C4-2B (cell line): Measurements from ENCODE around the gene RPL41.

Experiments
- CTCF ChIP-seq: fragments of 450-650 bp; conservative IDR thresholded peaks from 2 replicates; pipeline ENCODE4 v1.5.1; 2017; ENCODE audit warnings: mild to moderate bottlenecking
- ZFX ChIP-seq: fragments of 450-650 bp; IDR thresholded peaks from 2 replicates; pipeline ENCODE4 v1.6.1; 2017

GRCh38 chr12:56101045-56101444, 15.4 kb upstream of the RPL41 start:
- TF ChIP-seq CTCF = no peak
- no peak for TF ChIP-seq ZFX
